Thyroid gland (tissue), 4 donors: Measurements from ENCODE around the gene ST7.

ENCODE experiments used
- CTCF ChIP-seq, 6 experiments: fragments of 200-600 bp in 3 of 6; fragments of 450-650 bp in 3 of 6; sonication (generic) in 3 of 6; IDR thresholded peaks; one replicate each; pipeline ENCODE4 v1.5.1; 2016 to 2019; ENCODE audit warnings: antibody characterized with exemption in 6 of 6, mild to moderate bottlenecking in 2 of 6, inconsistent platforms in 1 of 6, moderate library complexity in 1 of 6
- POLR2A ChIP-seq, 2 donors: fragments of 450-650 bp; IDR thresholded peaks; one replicate each; pipeline ENCODE4 v1.6.1; 2017; ENCODE audit warnings: antibody characterized with exemption in 2 of 2, mild to moderate bottlenecking in 2 of 2, moderate library complexity in 1 of 2

- TF ChIP-seq CTCF (IDR thresholded peaks at IDR 0.05) (no peak), POLR2A (IDR thresholded peaks at IDR 0.05) (no peak)
Measured at GRCh38 chr7:117032810-117033209, 79.5 kb downstream of the ST7 start.
